GM23248 (cell line): ENCODE measurements around the gene THEMIS2.

Experiments used
- EZH2 ChIP-seq: fragments of 200-600 bp; sonication (generic); IDR thresholded peaks from 2 replicates; pipeline ENCODE4 v1.6.1; 2018; ENCODE audit warnings: antibody characterized with exemption, mild to moderate bottlenecking; ENCODE audit not compliant: insufficient read depth, poor library complexity, severe bottlenecking
- EZH2phosphoT487 ChIP-seq: fragments of 200-600 bp; sonication (generic); IDR thresholded peaks from 2 replicates; pipeline ENCODE4 v1.6.1; 2018; ENCODE audit warnings: antibody characterized with exemption, moderate library complexity, mild to moderate bottlenecking, low read depth; ENCODE audit not compliant: insufficient read depth

DNA sequence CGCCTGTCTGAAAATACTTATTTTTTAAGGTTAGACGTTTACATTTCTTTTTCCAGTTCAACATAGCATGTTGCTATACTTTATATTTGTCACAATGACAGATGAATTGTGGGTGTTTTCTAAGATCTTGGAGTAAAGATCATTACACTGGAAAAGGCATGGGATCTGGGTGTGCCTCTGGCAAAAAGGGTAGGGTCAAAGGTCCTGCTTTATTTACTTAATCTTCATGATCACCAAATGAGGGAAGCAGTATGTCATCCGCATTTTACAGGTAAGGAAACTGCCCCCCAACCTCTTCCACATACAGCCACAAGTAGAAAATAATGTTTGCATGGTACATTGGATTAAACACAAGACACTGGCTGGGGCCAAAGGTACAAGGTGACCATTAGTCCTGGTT, 49.9 kb downstream of the THEMIS2 start:
- TF ChIP-seq EZH2 (no peak), EZH2phosphoT487 (no peak)
